Heart right ventricle (tissue), 16 donors: ENCODE data around the gene TAF12. TPM values are rescaled to one million over a fixed set of nuclear protein-coding genes. Genes with fewer than 3 reads are reported as not detected.
"Not testable (repeated sequence)": the region's sequence is repeated elsewhere in the genome, so short reads cannot be mapped to it uniquely, and the experiment has no call there.

Experiments
- ATAC-seq, 8 donors: fragments of 200-7000 bp; cut with Tn5 transposase; one replicate each; pipeline ENCODE4 v1.9.1; 2020; ENCODE audit warnings: mild to moderate bottlenecking in 8 of 8, moderate library complexity in 8 of 8, moderate number of reproducible peaks in 1 of 8
- DNase-seq, 2 donors: peaks; one replicate each; pipeline ENCODE4 v3.0.0-alpha.2; 2020
- H3K27ac ChIP-seq, 10 donors: fragments of 200-600 bp; sonication (generic) in 2 of 10; one replicate each; pipeline versions ENCODE4 v1.5.0 to v1.8.0; 2020 to 2022; ENCODE audit warnings: mild to moderate bottlenecking in 3 of 10
- H3K27me3 ChIP-seq, 7 donors: fragments of 200-600 bp; one replicate each; pipeline ENCODE4 v1.8.0; 2021 to 2022; ENCODE audit warnings: mild to moderate bottlenecking in 2 of 7
- H3K36me3 ChIP-seq, 9 donors: fragments of 200-600 bp; sonication (generic) in 1 of 9; one replicate each; pipeline versions ENCODE4 v1.5.0 to v1.8.0; 2020 to 2022; ENCODE audit warnings: mild to moderate bottlenecking in 2 of 9
- H3K4me1 ChIP-seq, 9 donors: fragments of 200-600 bp; sonication (generic) in 1 of 9; one replicate each; pipeline versions ENCODE4 v1.5.0 to v1.8.0; 2020 to 2022; ENCODE audit warnings: mild to moderate bottlenecking in 4 of 9
- H3K4me3 ChIP-seq, 10 donors: fragments of 200-600 bp; sonication (generic) in 2 of 10; one replicate each; pipeline versions ENCODE4 v1.5.0 to v1.8.0; 2020 to 2022; ENCODE audit warnings: mild to moderate bottlenecking in 7 of 10, moderate library complexity in 2 of 10
- H3K9me3 ChIP-seq, 11 donors: fragments of 200-600 bp in 10 of 11; sonication (generic) in 2 of 11; one replicate each; pipeline versions ENCODE4 v1.5.0 to v1.8.0; 2013 to 2022; ENCODE audit warnings: mild to moderate bottlenecking in 2 of 11, control low read depth in 1 of 11, moderate library complexity in 1 of 11
- CTCF ChIP-seq, 9 donors: fragments of 200-600 bp; sonication (generic) in 2 of 9; IDR thresholded peaks; one replicate each; pipeline versions ENCODE4 v1.5.0 to v1.8.0; 2021 to 2022; ENCODE audit warnings: antibody characterized with exemption in 9 of 9, mild to moderate bottlenecking in 5 of 9, moderate library complexity in 1 of 9
- WGBS, 2 donors: extraction: QIAGEN DNeasy Blood & Tissue Kit; methylation state at CpG; one replicate each; pipeline ENCODE4 v1.1.7; 2013; ENCODE audit warnings: inconsistent platforms in 1 of 2; 5-methylcytosine and 5-hydroxymethylcytosine counted together
- intact Hi-C, 10 donors: fragments of 100-400 bp; cut with DNase I; formaldehyde crosslinking; loops; one replicate each; pipeline versions ENCODE4 v1.11.1 to v1.14.2; 2022
- long read RNA-seq, 3 donors: library from polyadenylated mRNA; unstranded; transcript quantifications; one replicate each; pipeline ENCODE4 v2.0.0, GENCODE V29; 2020 to 2021
- polyA plus RNA-seq, 2 donors: library from polyadenylated mRNA; stranded (reverse); fragments of 200-250 nt; gene quantifications; one replicate each; pipeline ENCODE4 v1.2.3, GENCODE V29; 2013
- total RNA-seq, 10 donors: library from RNA; stranded (reverse); fragmentation: NEBNext Ultra II Directional in 3 of 10; extraction: Animal tissue kit (Norgen Biotek cat#: 25700) in 3 of 10; gene quantifications; one replicate each; pipeline versions ENCODE4 v1.2.1 to v1.2.4, GENCODE V29; 2021 to 2023
- donor health status: Arrhythmogenic right ventricular cardiomyopathy.
- donor health status: ischemic (EF 13 %, LVEDD 7.1; RV severe dilation, severe dysfunction).
- donor health status: healthy with polysubstance abuse.
- donor health status: DM: no; HTN: yes; CAD: no.
- donor health status: DM: no; HTN: no; CAD: no.
- donor health status: ischemic (EF 25% LVEDD 6.9; RV normal size, moderate dysfunction).
- donor health status: ischemic (EF 25% LVEDD 5.7; RV mildly dilated, moderate dysfunction).
- donor health status: healthy.
- donor health status: DM: yes; HTN: yes; CAD: no.
- donor health status: Ischemic cardiomyopathy.
- donor health status: ischemic (EF 35%, LVEDD 5.7; RV mildly dilated, moderate dysfunction).
- donor health status: nonischemic (EF 11% LVEDD 7.7; RV severe dilation, severe dysfunction).
- donor health status: DM: yes; HTN: yes; CAD: no.
- donor health status: PGD.
- donor health status: ischemic (EF 29% LVEDD 5.4; RV normal size, mild dysfunction).
- donor health status: nonischemic (EF 23%, LVEDD 6.1; RV moderate dilation, normal function).

TAF12 gene
- 10 to 100 TPM; 17.2 to 27.4 (median 19.4) TPM for total RNA-seq
- 10 to 100 TPM; 29.6 to 41.6 TPM for polyA plus RNA-seq
- long read RNA-seq, donor 1, transcript TAF12-202 (6 exons, 1,334 nt) = major isoform, 15 of 31 reads
- long read RNA-seq, donor 1, partial matches to known transcripts = 1 of 31 reads
- long read RNA-seq, donor 1, other reads (novel, unspliced or antisense) = 14 of 31 reads
- long read RNA-seq, donor 2, partial matches to known transcripts = 0 of 24 reads
- long read RNA-seq, donor 2, other reads (novel, unspliced or antisense) = 20 of 24 reads
- long read RNA-seq, donor 3, transcript TAF12-202 (6 exons, 1,334 nt) = major isoform, 6 of 23 reads
- long read RNA-seq, donor 3, partial matches to known transcripts = 2 of 23 reads
- long read RNA-seq, donor 3, other reads (novel, unspliced or antisense) = 14 of 23 reads

- 1% methylated on average over 49 of the region's 49 CpGs for WGBS, 2 donors
- peak in 7 of 9 donors; percentile 29 to 62 (median 54) for TF ChIP-seq CTCF (IDR thresholded peaks at IDR 0.05)
- intact Hi-C loops = loop anchor here in 8 of 10 donors (1.0 to 10.0 kb wide), 10 partner anchors 26 to 539 kb away; partner anchors contain the start of genes YTHDF2 (in 4 of the 8), GMEB1 (in 2 of the 8) and SRSF4 (in 1 of the 8)
- no peaks in the 10 kb centered on the region for H3K27me3 ChIP-seq
- ATAC-seq = peak; percentile 95 to 97 (median 96)
- no peaks in the 10 kb centered on the region for H3K36me3 ChIP-seq
- peak; percentile 90 to 92 for DNase-seq
- peak within 1 kb of the TSS; percentile 38 to 95 (median 90) for H3K27ac ChIP-seq
- H3K4me3 ChIP-seq = peak within 1 kb of the TSS; percentile 44 to 98 (median 80)
- H3K9me3 ChIP-seq = no peaks in the 10 kb centered on the region
- peaks cover 8 to 45% (median 37%) of the 10 kb centered on the region in 9 donors for H3K4me1 ChIP-seq
Measured at GRCh38 chr1:28642847-28643635, at the start of gene TAF12. TAF12 (minus strand) TSS chr1:28643067; CDS start chr1:28622081, 20,986 bp downstream.

GRCh38 chr1:28691627-28692026 is 48.8 kb upstream of the TAF12 start:
- ATAC-seq, H3K4me3 ChIP-seq, H3K9me3 ChIP-seq, H3K4me1 ChIP-seq, H3K27ac ChIP-seq, DNase-seq, intact Hi-C loops, H3K27me3 ChIP-seq: not testable (repeated sequence)
- H3K36me3 ChIP-seq = peaks cover 0 to 88% (median 22%) of the 10 kb centered on the region in 9 donors
- 93 to 94% methylated on average over 1 of the region's 1 CpG for WGBS, 2 donors

- no peaks in the 10 kb centered on the region for H3K27me3 ChIP-seq
- intact Hi-C loops = no loop called here
- H3K27ac ChIP-seq = no peak overlapping the region
- H3K4me3 ChIP-seq = no peak overlapping the region
- no peak for DNase-seq
- TF ChIP-seq CTCF (IDR thresholded peaks at IDR 0.05) = no peak
- no peaks in the 10 kb centered on the region for H3K9me3 ChIP-seq
- 85 to 89% methylated on average over 4 of the region's 4 CpGs for WGBS, 2 donors
- peaks cover 0 to 83% (median 6%) of the 10 kb centered on the region in 9 donors for H3K36me3 ChIP-seq
- no peak for ATAC-seq
- no peaks in the 10 kb centered on the region for H3K4me1 ChIP-seq
Measured at GRCh38 chr1:28684937-28685336, 42.1 kb upstream of the TAF12 start.

GRCh38 chr1:28682840-28683239 is 40.0 kb upstream of the TAF12 start:
- Histone ChIP-seq H3K36me3 (peaks cover 0 to 64% (median 6%) of the 10 kb centered on the region in 9 donors), H3K4me3 (no peak overlapping the region), H3K27me3 (no peaks in the 10 kb centered on the region), H3K27ac (no peak overlapping the region), H3K4me1 (no peaks in the 10 kb centered on the region), H3K9me3 (no peaks in the 10 kb centered on the region)
- ATAC-seq = no peak
- 89 to 91% methylated on average over 6 of the region's 6 CpGs for WGBS, 2 donors
- DNase-seq = no peak
- intact Hi-C loops = no loop called here
- TF ChIP-seq CTCF (IDR thresholded peaks at IDR 0.05) = no peak
